Fibroblast of pulmonary artery (primary cell): ENCODE measurements around the gene GSTM4.

Source experiments
- DNase-seq: peaks from one replicate; pipeline ENCODE4 v3.0.0-alpha.2; 2010; ENCODE audit warnings: low read depth
- H3K4me3 ChIP-seq: replicated peaks from 2 replicates; pipeline ENCODE4 v1.5.1; 2011; ENCODE audit warnings: low read depth, mild to moderate bottlenecking, control low read depth, low read length, moderate library complexity
- TF ChIP-seq, protein P1 (sequence below): IDR thresholded peaks from 2 replicates; pipeline ENCODE4 v1.5.1; 2011; ENCODE audit warnings: mild to moderate bottlenecking, control low read depth, low read length, inconsistent platforms; ENCODE audit errors: missing control alignments

The GSTM4 gene

DNA sequence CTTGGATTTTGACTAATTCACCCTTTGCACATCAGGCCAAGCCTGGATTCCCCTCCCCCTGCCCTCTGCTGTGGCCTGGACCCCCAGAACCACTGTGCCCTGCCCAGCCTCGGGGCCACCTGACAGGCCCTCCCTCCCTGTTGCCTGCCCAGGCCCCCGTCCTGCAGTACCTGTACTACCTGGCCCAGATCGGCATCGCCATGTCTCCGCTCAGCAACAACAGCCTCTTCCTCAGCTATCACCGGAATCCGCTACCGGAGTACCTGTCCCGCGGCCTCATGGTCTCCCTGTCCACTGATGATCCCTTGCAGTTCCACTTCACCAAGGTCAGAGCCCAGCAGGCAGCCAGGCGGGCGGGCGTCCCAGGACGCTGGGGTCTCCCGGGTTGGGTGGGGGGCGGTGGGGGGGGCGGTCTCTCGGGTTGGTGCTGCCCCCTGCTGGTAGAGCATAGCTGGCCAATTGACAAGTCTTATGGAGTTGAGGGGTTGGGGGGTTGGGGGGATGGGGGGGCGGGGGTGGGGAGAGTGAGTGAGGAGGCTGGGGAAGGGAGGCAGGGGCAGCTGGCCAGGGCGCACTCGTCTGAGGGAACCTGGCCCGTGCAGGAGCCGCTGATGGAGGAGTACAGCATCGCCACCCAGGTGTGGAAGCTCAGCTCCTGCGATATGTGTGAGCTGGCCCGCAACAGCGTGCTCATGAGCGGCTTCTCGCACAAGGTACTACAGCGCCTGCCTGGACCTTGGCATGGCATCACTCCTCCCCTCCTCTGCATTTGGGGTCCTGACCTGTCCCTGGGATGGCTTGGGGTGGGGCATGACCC lies 25.6 kb upstream of the GSTM4 start:
- no peak overlapping the region for H3K4me3 ChIP-seq
- no peak for DNase-seq
- TF ChIP-seq, protein P1, sequence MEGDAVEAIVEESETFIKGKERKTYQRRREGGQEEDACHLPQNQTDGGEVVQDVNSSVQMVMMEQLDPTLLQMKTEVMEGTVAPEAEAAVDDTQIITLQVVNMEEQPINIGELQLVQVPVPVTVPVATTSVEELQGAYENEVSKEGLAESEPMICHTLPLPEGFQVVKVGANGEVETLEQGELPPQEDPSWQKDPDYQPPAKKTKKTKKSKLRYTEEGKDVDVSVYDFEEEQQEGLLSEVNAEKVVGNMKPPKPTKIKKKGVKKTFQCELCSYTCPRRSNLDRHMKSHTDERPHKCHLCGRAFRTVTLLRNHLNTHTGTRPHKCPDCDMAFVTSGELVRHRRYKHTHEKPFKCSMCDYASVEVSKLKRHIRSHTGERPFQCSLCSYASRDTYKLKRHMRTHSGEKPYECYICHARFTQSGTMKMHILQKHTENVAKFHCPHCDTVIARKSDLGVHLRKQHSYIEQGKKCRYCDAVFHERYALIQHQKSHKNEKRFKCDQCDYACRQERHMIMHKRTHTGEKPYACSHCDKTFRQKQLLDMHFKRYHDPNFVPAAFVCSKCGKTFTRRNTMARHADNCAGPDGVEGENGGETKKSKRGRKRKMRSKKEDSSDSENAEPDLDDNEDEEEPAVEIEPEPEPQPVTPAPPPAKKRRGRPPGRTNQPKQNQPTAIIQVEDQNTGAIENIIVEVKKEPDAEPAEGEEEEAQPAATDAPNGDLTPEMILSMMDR: no peak

DNA sequence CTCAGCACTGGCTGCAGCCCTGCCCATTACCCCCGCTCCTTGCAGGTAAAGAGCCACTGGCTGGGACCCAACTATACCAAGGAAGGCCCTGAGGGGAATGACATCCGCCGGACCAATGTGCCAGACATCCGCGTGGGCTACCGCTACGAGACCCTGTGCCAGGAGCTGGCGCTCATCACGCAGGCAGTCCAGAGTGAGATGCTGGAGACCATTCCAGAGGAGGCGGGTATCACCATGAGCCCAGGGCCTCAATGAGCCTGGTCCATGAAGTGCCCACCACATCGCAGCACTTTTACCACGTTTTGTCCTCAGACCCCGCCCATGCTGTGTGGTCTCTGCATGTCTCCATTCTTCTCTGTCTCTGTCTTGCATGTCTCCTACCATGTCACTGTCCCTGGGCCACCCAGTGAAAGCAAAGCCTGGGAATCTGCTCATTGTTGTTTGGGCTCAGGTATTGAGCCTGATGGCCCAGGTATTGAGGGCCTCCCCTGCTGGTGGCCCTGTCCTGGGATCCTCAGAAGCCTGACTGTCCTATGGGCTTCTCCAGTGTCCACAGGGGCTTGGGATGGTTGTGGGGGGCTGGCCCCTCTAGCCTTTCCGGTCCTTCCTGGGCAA lies 24.9 kb upstream of the GSTM4 start:
- TF ChIP-seq, protein P1: no peak
- DNase-seq: no peak
- no peak overlapping the region for H3K4me3 ChIP-seq

DNA sequence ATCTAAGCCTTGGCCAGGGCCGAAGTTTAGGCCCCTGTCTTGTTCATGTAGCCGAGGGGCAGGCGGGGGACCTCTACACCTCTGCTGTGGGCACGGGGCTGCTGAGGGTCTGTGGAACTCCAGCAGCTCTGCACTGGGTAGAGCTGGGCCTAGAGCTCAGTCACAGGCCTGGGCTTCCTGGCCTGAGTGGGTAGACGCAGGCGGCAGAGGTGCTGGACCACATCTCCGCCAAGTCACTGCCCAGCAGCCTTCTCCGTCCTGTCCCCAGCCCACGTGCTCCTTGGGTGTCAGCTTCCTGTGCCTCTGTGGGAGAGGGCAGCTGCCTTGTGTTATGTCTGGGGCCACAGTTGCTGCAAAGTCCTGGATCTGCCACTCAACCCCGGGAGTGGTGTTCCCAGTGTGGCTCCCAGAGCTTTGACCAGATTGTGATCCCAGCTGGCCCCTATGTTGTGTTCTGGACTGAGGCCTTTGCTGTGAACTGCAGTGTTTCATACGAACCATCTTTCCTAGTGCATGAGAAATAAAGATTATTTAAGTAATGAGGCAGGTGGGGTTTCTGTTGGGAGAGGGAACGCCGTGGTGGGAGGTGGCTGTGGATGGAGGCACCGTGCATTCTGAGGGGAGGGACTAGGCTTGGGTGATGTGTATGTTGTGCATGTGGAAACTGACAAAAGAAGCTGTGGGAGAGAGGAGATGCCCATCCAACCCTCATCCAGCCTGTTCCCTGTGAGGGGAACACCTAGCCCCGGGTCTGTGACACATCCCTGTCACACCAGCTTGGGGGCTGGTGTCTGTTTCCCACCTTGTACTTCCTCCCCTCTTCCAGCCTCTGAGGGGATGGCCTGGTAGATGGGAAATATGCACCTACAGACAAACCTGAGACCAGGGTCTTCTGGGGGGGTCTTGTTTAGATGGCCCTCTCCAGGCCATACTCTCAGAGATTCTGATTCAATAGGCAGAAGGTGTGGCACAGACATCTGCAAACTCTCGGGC lies 24.1 kb upstream of the GSTM4 start:
- TF ChIP-seq, protein P1: no peak
- no peak for DNase-seq
- H3K4me3 ChIP-seq: no peak overlapping the region

DNA sequence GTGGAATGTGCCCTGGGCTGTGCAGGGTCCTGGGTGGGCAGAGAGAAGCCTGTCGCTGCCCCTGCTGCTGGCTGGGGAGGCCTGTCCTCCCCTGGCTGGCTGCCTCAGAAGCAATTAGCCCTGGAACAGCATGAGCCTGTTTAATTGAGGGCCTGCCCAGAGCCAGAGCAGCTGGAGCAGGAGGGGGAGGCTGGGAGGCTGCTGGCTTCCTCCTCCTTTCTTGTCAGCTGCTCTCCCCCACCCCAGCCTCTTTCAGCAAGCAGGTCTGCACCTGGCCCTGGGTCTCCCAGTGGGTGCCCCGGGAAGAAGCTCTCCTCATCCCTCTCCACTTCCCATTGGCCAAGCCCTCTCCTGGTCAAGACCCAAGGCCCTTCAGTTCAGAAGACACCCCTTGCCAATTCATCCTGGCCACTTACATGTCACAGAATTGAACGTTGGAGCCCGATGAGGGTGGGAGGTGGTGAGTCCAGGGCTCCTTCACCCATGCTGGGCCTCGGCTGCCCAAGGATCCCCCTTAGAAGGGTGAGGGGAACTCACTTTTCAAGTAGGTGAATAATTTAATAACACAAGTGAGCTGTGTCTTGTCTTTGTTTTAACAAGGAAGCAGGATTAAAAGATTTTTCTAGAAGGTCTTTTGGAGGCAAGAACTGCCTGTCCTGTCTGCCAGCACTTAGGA lies 23.1 kb upstream of the GSTM4 start:
- TF ChIP-seq, protein P1: no peak
- DNase-seq: no peak

DNA sequence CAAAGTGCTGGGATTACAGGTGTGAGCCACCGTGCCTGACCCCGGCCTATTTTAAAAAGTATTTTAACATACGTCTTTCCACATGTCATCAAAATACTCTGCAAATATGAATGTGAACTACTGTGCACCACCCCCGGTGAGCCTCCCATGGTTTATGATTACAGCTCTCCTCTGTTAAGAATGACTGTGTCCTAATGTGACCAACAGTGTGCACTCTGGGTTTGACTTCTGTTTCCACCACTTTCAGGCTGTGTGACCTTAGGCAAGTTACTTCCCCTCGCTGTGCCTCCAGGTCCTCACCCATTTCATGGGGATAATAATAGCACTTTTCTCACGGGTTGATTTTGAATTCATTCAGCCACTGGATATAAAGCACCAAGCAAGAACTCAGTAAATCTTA lies 21.6 kb upstream of the GSTM4 start:
- no peak for DNase-seq
- TF ChIP-seq, protein P1: no peak
- no peak overlapping the region for H3K4me3 ChIP-seq

More for the DNA sequence above, 23.1 kb upstream of the GSTM4 start:
- no peak overlapping the region for H3K4me3 ChIP-seq
